Right lobe of liver (tissue), 4 donors: ENCODE measurements around the gene LPAR1.

ENCODE experiments used
- POLR2A ChIP-seq: fragments of 450-650 bp; IDR thresholded peaks from one replicate; pipeline ENCODE4 v1.6.1; 2017; ENCODE audit warnings: antibody characterized with exemption, mild to moderate bottlenecking
- TF ChIP-seq, protein P1 (sequence below), 4 donors: fragments of 200-600 bp in 3 of 4; fragments of 450-650 bp in 1 of 4; IDR thresholded peaks; one replicate each; pipeline versions ENCODE4 v1.5.1 to v1.8.0; 2016 to 2022; ENCODE audit warnings: antibody characterized with exemption in 4 of 4, mild to moderate bottlenecking in 2 of 4
- donor health status: DM: no; HTN: no; CAD: no.
- donor health status: DM: no; HTN: no; CAD: no.
- donor health status: DM: no; HTN: yes; CAD: no.

DNA sequence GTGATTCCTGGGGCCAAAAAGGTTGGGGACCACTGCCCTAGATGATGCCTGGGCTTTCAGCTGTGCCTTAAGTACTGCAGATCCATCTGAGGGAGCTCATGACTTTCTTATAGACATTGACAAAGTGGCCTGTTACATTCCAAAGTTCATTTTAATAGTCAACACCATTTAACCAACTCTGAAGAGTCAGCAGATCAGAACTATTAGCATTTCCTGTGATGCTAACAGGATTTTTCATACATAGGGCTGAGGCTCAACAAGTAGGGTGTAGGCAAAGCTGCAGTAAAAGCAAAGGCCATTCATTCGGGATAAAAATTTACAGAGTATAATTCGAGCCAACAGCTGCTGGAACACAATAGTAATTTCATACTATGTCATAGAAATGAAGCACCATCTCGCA, 105.4 kb downstream of the LPAR1 start:
- TF ChIP-seq, protein P1, sequence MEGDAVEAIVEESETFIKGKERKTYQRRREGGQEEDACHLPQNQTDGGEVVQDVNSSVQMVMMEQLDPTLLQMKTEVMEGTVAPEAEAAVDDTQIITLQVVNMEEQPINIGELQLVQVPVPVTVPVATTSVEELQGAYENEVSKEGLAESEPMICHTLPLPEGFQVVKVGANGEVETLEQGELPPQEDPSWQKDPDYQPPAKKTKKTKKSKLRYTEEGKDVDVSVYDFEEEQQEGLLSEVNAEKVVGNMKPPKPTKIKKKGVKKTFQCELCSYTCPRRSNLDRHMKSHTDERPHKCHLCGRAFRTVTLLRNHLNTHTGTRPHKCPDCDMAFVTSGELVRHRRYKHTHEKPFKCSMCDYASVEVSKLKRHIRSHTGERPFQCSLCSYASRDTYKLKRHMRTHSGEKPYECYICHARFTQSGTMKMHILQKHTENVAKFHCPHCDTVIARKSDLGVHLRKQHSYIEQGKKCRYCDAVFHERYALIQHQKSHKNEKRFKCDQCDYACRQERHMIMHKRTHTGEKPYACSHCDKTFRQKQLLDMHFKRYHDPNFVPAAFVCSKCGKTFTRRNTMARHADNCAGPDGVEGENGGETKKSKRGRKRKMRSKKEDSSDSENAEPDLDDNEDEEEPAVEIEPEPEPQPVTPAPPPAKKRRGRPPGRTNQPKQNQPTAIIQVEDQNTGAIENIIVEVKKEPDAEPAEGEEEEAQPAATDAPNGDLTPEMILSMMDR (IDR thresholded peaks at IDR 0.05) = no peak
- no peak for TF ChIP-seq POLR2A
